ENCODE results near the gene ASB2.

DNA sequence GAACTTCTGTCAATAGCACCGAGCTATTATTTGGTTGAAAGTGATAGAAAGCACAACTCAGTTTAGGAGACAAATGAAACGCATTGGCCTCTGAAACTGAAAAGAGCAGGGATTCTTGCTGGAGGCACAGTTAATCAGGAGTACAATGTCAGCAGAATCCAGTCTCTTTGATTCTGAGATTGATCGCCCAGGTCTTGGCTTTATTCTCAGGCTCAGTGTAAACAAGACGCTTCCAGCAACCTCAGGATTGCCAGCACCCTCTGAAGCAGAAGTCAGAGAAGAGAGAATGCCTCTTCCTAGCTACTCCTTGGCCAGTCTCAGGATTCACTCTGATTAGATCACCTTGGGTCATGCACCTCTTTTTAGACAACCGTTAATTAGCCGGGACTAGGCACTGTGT lies 38.0 kb upstream of the ASB2 start:
- TF ChIP-seq POLR2AphosphoS5 (IDR thresholded peaks at IDR 0.05) (no peak), POLR2A (IDR thresholded peaks at IDR 0.05) (no peak)
- TF ChIP-seq, protein P1, sequence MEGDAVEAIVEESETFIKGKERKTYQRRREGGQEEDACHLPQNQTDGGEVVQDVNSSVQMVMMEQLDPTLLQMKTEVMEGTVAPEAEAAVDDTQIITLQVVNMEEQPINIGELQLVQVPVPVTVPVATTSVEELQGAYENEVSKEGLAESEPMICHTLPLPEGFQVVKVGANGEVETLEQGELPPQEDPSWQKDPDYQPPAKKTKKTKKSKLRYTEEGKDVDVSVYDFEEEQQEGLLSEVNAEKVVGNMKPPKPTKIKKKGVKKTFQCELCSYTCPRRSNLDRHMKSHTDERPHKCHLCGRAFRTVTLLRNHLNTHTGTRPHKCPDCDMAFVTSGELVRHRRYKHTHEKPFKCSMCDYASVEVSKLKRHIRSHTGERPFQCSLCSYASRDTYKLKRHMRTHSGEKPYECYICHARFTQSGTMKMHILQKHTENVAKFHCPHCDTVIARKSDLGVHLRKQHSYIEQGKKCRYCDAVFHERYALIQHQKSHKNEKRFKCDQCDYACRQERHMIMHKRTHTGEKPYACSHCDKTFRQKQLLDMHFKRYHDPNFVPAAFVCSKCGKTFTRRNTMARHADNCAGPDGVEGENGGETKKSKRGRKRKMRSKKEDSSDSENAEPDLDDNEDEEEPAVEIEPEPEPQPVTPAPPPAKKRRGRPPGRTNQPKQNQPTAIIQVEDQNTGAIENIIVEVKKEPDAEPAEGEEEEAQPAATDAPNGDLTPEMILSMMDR (IDR thresholded peaks at IDR 0.05): no peak

Data from prostate gland (tissue), 2 donors.